HepG2 (cell line): ENCODE data around the gene ISLR2. TPM values are rescaled to one million over a fixed set of nuclear protein-coding genes. Genes with fewer than 3 reads are reported as not detected.
"Not testable (repeated sequence)": the region's sequence is repeated elsewhere in the genome, so short reads cannot be mapped to it uniquely, and the experiment has no call there.

Experiments
- ELF1 ChIP-seq: sonication (generic); formaldehyde crosslinking; IDR thresholded peaks from 2 replicates; pipeline ENCODE4 v1.4.0; 2020; ENCODE audit warnings: missing genetic modification reagents
- ERF ChIP-seq: IDR thresholded peaks from 2 replicates; pipeline ENCODE4 v1.6.1; 2018; ENCODE audit warnings: missing biosample characterization, missing genetic modification reagents
- FOXK1 ChIP-seq: sonication (generic); formaldehyde crosslinking; IDR thresholded peaks from 2 replicates; pipeline ENCODE4 v1.4.0; 2020; ENCODE audit warnings: low read depth, missing genetic modification reagents, borderline replicate concordance
- GABPA ChIP-seq, 2 experiments: IDR thresholded peaks; 2 replicates each; pipeline ENCODE4 v1.6.1; 2011 to 2016; ENCODE audit warnings: low read depth in 2 of 2, low read length in 1 of 2, missing biosample characterization in 1 of 2, missing genetic modification characterization in 1 of 2
- GABPB1 ChIP-seq: IDR thresholded peaks from 2 replicates; pipeline ENCODE4 v1.6.1; 2016; ENCODE audit warnings: mild to moderate bottlenecking, missing genetic modification reagents, moderate library complexity, missing compliant biosample characterization
- HIVEP1 ChIP-seq: sonication (generic); formaldehyde crosslinking; IDR thresholded peaks from 2 replicates; pipeline ENCODE4 v1.4.0; 2020; ENCODE audit warnings: mild to moderate bottlenecking, missing genetic modification reagents
- HOXA3 ChIP-seq: sonication (generic); formaldehyde crosslinking; IDR thresholded peaks from 2 replicates; pipeline ENCODE4 v1.5.0; 2020; ENCODE audit warnings: missing genetic modification reagents
- NFKB2 ChIP-seq: sonication (generic); formaldehyde crosslinking; IDR thresholded peaks from 2 replicates; pipeline ENCODE4 v1.4.0; 2020; ENCODE audit warnings: missing genetic modification reagents, borderline replicate concordance
- NKX3-1 ChIP-seq: sonication (generic); formaldehyde crosslinking; IDR thresholded peaks from 2 replicates; pipeline ENCODE4 v1.5.0; 2020; ENCODE audit warnings: missing genetic modification reagents
- NR2F6 ChIP-seq, 2 experiments: IDR thresholded peaks; 2 replicates each; pipeline ENCODE4 v1.6.1; 2016; ENCODE audit warnings: antibody characterized with exemption in 1 of 2, mild to moderate bottlenecking in 1 of 2
- RAD51 ChIP-seq: fragments of 450-650 bp; IDR thresholded peaks from 2 replicates; pipeline ENCODE4 v1.6.1; 2016; ENCODE audit warnings: borderline replicate concordance
- RARA ChIP-seq: IDR thresholded peaks from 2 replicates; pipeline ENCODE4 v1.6.1; 2016; ENCODE audit warnings: missing genetic modification reagents, missing compliant biosample characterization
- RBFOX2 ChIP-seq: fragments of 200-400 bp; formaldehyde crosslinking; IDR thresholded peaks from 2 replicates; pipeline ENCODE4 v1.6.1; 2017; ENCODE audit warnings: low read depth, mild to moderate bottlenecking, low read length
- RXRA ChIP-seq: sonication (generic); formaldehyde crosslinking; IDR thresholded peaks from 2 replicates; pipeline ENCODE4 v1.5.1; 2020; ENCODE audit warnings: missing genetic modification reagents
- YEATS4 ChIP-seq: sonication (generic); formaldehyde crosslinking; IDR thresholded peaks from 2 replicates; pipeline ENCODE4 v1.4.0; 2020; ENCODE audit warnings: missing genetic modification reagents, borderline replicate concordance
- ZNF768 ChIP-seq: sonication (generic); formaldehyde crosslinking; IDR thresholded peaks from 2 replicates; pipeline ENCODE4 v1.4.0; 2020; ENCODE audit warnings: missing genetic modification reagents
- polyA plus RNA-seq, 8 experiments: library from polyadenylated mRNA; depleted of rRNA in 3 of 8; stranded (reverse) in 7 of 8; unstranded in 1 of 8; fragments of >200 nt; fragmentation: Illumina TruSeq in 4 of 8; extraction: Trizol in 4 of 8; gene quantifications; 2 replicates each; pipeline versions ENCODE4 v1.2.1 to v1.2.3, GENCODE V29; 2011 to 2016; ENCODE audit warnings: low read depth in 4 of 8, missing spikeins in 1 of 8, mixed read lengths in 1 of 8; ENCODE audit not compliant: insufficient read depth in 1 of 8
- total RNA-seq, 5 experiments: library from RNA; depleted of rRNA; stranded (reverse); fragments of >200 nt; fragmentation: Illumina TruSeq; extraction: Trizol; gene quantifications; 2 replicates each; pipeline ENCODE4 v1.2.3, GENCODE V29; 2016; ENCODE audit warnings: low read depth in 1 of 5
- TF ChIP-seq, protein P1 (sequence below): sonication (generic); formaldehyde crosslinking; IDR thresholded peaks from 2 replicates; pipeline ENCODE4 v1.5.0; 2020; ENCODE audit warnings: missing genetic modification reagents
- TF ChIP-seq, protein P2 (sequence below): sonication (generic); formaldehyde crosslinking; IDR thresholded peaks from 2 replicates; pipeline ENCODE4 v1.5.1; 2020; ENCODE audit warnings: mild to moderate bottlenecking, missing genetic modification reagents, moderate library complexity
- TF ChIP-seq, protein P3 (sequence below): sonication (generic); formaldehyde crosslinking; IDR thresholded peaks from 2 replicates; pipeline ENCODE4 v1.4.0; 2020; ENCODE audit warnings: missing genetic modification reagents
- TF ChIP-seq, protein P4 (sequence below): IDR thresholded peaks from 2 replicates; pipeline ENCODE4 v1.6.1; 2012; ENCODE audit warnings: inconsistent platforms
- TF ChIP-seq, protein P5 (sequence below): sonication (generic); formaldehyde crosslinking; IDR thresholded peaks from 2 replicates; pipeline ENCODE4 v1.4.0; 2020; ENCODE audit warnings: mild to moderate bottlenecking, missing genetic modification reagents

The ISLR2 gene
- total and polyA plus RNA-seq, 2 of the 13 experiments (the other 11 are each of a cell fraction or from before 2014, with no cell fraction given) = not detected

DNA sequence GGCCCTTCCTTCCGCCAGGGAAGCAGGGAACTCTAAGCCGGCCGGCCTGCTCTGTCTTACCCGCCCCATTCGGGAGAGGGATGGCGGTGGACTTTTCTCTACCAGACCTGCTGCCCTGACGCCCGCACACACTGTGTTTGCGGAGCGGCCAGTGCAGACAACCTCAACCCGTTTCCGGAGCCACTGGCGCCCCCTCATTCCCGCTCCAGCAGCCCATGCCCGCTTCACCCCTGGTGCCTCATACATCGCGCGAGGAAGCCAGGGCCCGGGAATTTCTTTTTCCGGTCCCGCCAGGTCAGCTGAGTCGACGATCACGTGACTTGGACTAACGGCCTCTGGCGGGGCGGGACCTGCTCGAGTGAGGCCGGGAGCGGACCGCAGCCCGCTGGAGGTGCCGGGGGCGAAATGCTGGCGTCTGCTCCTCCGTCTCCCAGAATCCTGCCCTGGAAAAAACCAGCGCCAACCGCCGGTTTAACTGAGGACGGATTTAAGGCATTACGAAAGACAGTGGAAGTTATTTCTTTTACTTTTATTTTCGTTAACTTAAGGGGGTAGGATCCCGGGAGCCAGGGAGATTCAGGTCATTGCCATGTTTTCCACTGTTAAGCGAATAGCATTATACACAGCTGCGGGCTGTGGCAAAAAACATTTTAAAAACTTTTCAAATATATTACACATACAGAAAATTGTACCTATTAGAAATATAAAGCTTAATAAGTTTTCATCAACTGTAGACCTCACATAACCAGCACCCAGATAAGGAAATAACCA, 30.2 kb upstream of the ISLR2 start (continued):
- TF ChIP-seq GABPA (IDR thresholded peaks at IDR 0.05; ENCODE audit: low read depth, low read length) (peak; percentile 42), GABPA (CRISPR knock-in tag; IDR thresholded peaks at IDR 0.05; ENCODE audit: low read depth) (peak; percentile 78), RXRA (CRISPR knock-in tag) (0 out of 2 replicates have a peak, but pooled peaks have one; percentile 22), RBFOX2 (peak; percentile 53; the same call in 1 of the 2 replicates), FOXK1 (CRISPR knock-in tag) (peak; percentile 42; the same call in 1 of the 2 replicates), YEATS4 (CRISPR knock-in tag) (0 out of 2 replicates have a peak, but pooled peaks have one; percentile 26), ERF (peak; percentile 42; the same call in 1 of the 2 replicates), ELF1 (CRISPR knock-in tag) (peak; percentile 78), NR2F6 (CRISPR knock-in tag; IDR thresholded peaks at IDR 0.05) (0 out of 2 replicates have a peak, but pooled peaks have one; percentile 17), HIVEP1 (0 out of 2 replicates have a peak, but pooled peaks have one; percentile 25), RAD51 (peak; percentile 92), NFKB2 (CRISPR knock-in tag) (peak; percentile 49), RARA (CRISPR knock-in tag) (0 out of 2 replicates have a peak, but pooled peaks have one; percentile 15), ZNF768 (CRISPR knock-in tag) (peak; percentile 43; the same call in 1 of the 2 replicates), HOXA3 (0 out of 2 replicates have a peak, but pooled peaks have one; percentile 36), NKX3-1 (CRISPR knock-in tag) (peak; percentile 42; the same call in 1 of the 2 replicates), GABPB1 (CRISPR knock-in tag) (peak; percentile 90)
- TF ChIP-seq, protein P1, sequence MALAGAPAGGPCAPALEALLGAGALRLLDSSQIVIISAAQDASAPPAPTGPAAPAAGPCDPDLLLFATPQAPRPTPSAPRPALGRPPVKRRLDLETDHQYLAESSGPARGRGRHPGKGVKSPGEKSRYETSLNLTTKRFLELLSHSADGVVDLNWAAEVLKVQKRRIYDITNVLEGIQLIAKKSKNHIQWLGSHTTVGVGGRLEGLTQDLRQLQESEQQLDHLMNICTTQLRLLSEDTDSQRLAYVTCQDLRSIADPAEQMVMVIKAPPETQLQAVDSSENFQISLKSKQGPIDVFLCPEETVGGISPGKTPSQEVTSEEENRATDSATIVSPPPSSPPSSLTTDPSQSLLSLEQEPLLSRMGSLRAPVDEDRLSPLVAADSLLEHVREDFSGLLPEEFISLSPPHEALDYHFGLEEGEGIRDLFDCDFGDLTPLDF (CRISPR knock-in tag) = peak; percentile 81
- TF ChIP-seq, protein P2, sequence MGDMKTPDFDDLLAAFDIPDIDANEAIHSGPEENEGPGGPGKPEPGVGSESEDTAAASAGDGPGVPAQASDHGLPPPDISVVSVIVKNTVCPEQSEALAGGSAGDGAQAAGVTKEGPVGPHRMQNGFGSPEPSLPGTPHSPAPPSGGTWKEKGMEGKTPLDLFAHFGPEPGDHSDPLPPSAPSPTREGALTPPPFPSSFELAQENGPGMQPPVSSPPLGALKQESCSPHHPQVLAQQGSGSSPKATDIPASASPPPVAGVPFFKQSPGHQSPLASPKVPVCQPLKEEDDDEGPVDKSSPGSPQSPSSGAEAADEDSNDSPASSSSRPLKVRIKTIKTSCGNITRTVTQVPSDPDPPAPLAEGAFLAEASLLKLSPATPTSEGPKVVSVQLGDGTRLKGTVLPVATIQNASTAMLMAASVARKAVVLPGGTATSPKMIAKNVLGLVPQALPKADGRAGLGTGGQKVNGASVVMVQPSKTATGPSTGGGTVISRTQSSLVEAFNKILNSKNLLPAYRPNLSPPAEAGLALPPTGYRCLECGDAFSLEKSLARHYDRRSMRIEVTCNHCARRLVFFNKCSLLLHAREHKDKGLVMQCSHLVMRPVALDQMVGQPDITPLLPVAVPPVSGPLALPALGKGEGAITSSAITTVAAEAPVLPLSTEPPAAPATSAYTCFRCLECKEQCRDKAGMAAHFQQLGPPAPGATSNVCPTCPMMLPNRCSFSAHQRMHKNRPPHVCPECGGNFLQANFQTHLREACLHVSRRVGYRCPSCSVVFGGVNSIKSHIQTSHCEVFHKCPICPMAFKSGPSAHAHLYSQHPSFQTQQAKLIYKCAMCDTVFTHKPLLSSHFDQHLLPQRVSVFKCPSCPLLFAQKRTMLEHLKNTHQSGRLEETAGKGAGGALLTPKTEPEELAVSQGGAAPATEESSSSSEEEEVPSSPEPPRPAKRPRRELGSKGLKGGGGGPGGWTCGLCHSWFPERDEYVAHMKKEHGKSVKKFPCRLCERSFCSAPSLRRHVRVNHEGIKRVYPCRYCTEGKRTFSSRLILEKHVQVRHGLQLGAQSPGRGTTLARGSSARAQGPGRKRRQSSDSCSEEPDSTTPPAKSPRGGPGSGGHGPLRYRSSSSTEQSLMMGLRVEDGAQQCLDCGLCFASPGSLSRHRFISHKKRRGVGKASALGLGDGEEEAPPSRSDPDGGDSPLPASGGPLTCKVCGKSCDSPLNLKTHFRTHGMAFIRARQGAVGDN (CRISPR knock-in tag) = peak; percentile 66
- not testable (repeated sequence) for TF ChIP-seq NR2F6 (IDR thresholded peaks at IDR 0.05)
- TF ChIP-seq, protein P3, sequence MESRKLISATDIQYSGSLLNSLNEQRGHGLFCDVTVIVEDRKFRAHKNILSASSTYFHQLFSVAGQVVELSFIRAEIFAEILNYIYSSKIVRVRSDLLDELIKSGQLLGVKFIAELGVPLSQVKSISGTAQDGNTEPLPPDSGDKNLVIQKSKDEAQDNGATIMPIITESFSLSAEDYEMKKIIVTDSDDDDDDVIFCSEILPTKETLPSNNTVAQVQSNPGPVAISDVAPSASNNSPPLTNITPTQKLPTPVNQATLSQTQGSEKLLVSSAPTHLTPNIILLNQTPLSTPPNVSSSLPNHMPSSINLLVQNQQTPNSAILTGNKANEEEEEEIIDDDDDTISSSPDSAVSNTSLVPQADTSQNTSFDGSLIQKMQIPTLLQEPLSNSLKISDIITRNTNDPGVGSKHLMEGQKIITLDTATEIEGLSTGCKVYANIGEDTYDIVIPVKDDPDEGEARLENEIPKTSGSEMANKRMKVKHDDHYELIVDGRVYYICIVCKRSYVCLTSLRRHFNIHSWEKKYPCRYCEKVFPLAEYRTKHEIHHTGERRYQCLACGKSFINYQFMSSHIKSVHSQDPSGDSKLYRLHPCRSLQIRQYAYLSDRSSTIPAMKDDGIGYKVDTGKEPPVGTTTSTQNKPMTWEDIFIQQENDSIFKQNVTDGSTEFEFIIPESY = peak; percentile 24; the same call in 1 of the 2 replicates
- TF ChIP-seq, protein P4, sequence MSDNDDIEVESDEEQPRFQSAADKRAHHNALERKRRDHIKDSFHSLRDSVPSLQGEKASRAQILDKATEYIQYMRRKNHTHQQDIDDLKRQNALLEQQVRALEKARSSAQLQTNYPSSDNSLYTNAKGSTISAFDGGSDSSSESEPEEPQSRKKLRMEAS = peak; percentile 76
- TF ChIP-seq, protein P5, sequence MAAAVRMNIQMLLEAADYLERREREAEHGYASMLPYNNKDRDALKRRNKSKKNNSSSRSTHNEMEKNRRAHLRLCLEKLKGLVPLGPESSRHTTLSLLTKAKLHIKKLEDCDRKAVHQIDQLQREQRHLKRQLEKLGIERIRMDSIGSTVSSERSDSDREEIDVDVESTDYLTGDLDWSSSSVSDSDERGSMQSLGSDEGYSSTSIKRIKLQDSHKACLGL (CRISPR knock-in tag) = peak; percentile 37; the same call in 1 of the 2 replicates
